Inferior parietal cortex (tissue), 1 donor: ENCODE results near the gene DAPL1.
"Not testable (repeated sequence)": the region's sequence is repeated elsewhere in the genome, so short reads cannot be mapped to it uniquely, and the experiment has no call there.

Experiments
- DNase-seq: peaks from one replicate; pipeline ENCODE4 v3.0.0-alpha.2; 2016; ENCODE audit errors: extremely low spot score

Gene DAPL1

GRCh38 chr2:158822193-158822592, 27.1 kb downstream of the DAPL1 start:
- DNase-seq, result no peak

- DNase-seq, result no peak
Measured at GRCh38 chr2:158823486-158824237, 28.5 kb downstream of the DAPL1 start.

GRCh38 chr2:158825021-158825420, 29.9 kb downstream of the DAPL1 start:
- no peak for DNase-seq

- no peak for DNase-seq
Measured at GRCh38 chr2:158826965-158827364, 31.8 kb downstream of the DAPL1 start.

GRCh38 chr2:158828378-158829164, 33.5 kb downstream of the DAPL1 start:
- DNase-seq, result no peak

GRCh38 chr2:158829167-158829566, 34.0 kb downstream of the DAPL1 start:
- DNase-seq, result no peak

- no peak for DNase-seq
Measured at GRCh38 chr2:158830201-158830600, 35.1 kb downstream of the DAPL1 start.

GRCh38 chr2:158835431-158835830, 40.3 kb downstream of the DAPL1 start:
- DNase-seq, result no peak

GRCh38 chr2:158837645-158838044, 42.5 kb downstream of the DAPL1 start:
- no peak for DNase-seq

- no peak for DNase-seq
Measured at GRCh38 chr2:158841850-158842249, 46.7 kb downstream of the DAPL1 start.

GRCh38 chr2:158845444-158845843, 50.3 kb downstream of the DAPL1 start:
- no peak for DNase-seq

- DNase-seq, result no peak
Measured at GRCh38 chr2:158845859-158846258, 50.7 kb downstream of the DAPL1 start.

- not testable (repeated sequence) for DNase-seq
Measured at GRCh38 chr2:158847526-158847925, 52.4 kb downstream of the DAPL1 start.

GRCh38 chr2:158848031-158848970, 53.2 kb downstream of the DAPL1 start:
- not testable (repeated sequence) for DNase-seq

- DNase-seq, result not testable (repeated sequence)
Measured at GRCh38 chr2:158860179-158860578, 65.1 kb downstream of the DAPL1 start.

- not testable (repeated sequence) for DNase-seq
Measured at GRCh38 chr2:158861626-158862025, 66.5 kb downstream of the DAPL1 start.

GRCh38 chr2:158865469-158865868, 70.4 kb downstream of the DAPL1 start:
- not testable (repeated sequence) for DNase-seq
